Muscle layer of duodenum (tissue), 2 donors: Measurements from ENCODE around the gene PRPF18.
A peak's percentile ranks its signal among the peaks of the same experiment; 100 is the strongest.
"Not testable (repeated sequence)": the region's sequence is repeated elsewhere in the genome, so short reads cannot be mapped to it uniquely, and the experiment has no call there.

Source experiments
- H3K27ac ChIP-seq: one replicate; pipeline ENCODE4 v1.7.0; 2013; ENCODE audit warnings: mild to moderate bottlenecking, low read length
- H3K27me3 ChIP-seq: one replicate; pipeline ENCODE4 v1.7.0; 2013; ENCODE audit warnings: low read depth, mild to moderate bottlenecking, control low read depth, low read length
- H3K36me3 ChIP-seq, 2 donors: one replicate each; pipeline ENCODE4 v1.7.0; 2013; ENCODE audit warnings: low read length in 2 of 2, control low read depth in 1 of 2, mild to moderate bottlenecking in 1 of 2; ENCODE audit not compliant: insufficient read depth in 2 of 2, control insufficient read depth in 1 of 2
- H3K4me1 ChIP-seq, 2 donors: one replicate each; pipeline ENCODE4 v1.7.0; 2013; ENCODE audit warnings: low read length in 2 of 2, mild to moderate bottlenecking in 2 of 2, control low read depth in 1 of 2, moderate library complexity in 1 of 2; ENCODE audit not compliant: insufficient read depth in 2 of 2, control insufficient read depth in 1 of 2
- H3K4me3 ChIP-seq, 2 donors: one replicate each; pipeline ENCODE4 v1.7.0; 2013; ENCODE audit warnings: low read length in 2 of 2, low read depth in 1 of 2, mild to moderate bottlenecking in 1 of 2
- H3K9me3 ChIP-seq, 2 donors: one replicate each; pipeline ENCODE4 v1.7.0; 2013; ENCODE audit warnings: low read length in 2 of 2, control low read depth in 1 of 2, mild to moderate bottlenecking in 1 of 2; ENCODE audit not compliant: control insufficient read depth in 1 of 2
- donor health status: healthy.

PRPF18 gene

GRCh38 chr10:13586676-13587355, at the start of gene PRPF18:
Gene PRPF18, plus strand, starts transcription at chr10:13586965. Its CDS starts 122 bp downstream, at chr10:13587087.
- H3K9me3 ChIP-seq: no peaks in the 10 kb centered on the region
- H3K27me3 ChIP-seq: no peaks in the 10 kb centered on the region
- H3K27ac ChIP-seq: peak within 1 kb of the TSS; percentile 72
- H3K4me3 ChIP-seq: peak within 1 kb of the TSS; percentile 97 to 99
- H3K36me3 ChIP-seq: peaks cover 0 to under 1% of the 10 kb centered on the region in 2 donors
- peaks cover 0 to 17% of the 10 kb centered on the region in 2 donors for H3K4me1 ChIP-seq

- H3K27ac ChIP-seq, H3K27me3 ChIP-seq, H3K9me3 ChIP-seq, H3K36me3 ChIP-seq, H3K4me3 ChIP-seq, H3K4me1 ChIP-seq: not testable (repeated sequence)
Measured at GRCh38 chr10:13537985-13538384, 48.8 kb upstream of the PRPF18 start.

GRCh38 chr10:13542533-13542932, 44.2 kb upstream of the PRPF18 start:
- peaks cover 5% of the 10 kb centered on the region for H3K27me3 ChIP-seq
- no peaks in the 10 kb centered on the region for H3K36me3 ChIP-seq
- no peak overlapping the region for H3K4me3 ChIP-seq
- no peak overlapping the region for H3K27ac ChIP-seq
- no peaks in the 10 kb centered on the region for H3K4me1 ChIP-seq
- no peaks in the 10 kb centered on the region for H3K9me3 ChIP-seq

- no peak overlapping the region for H3K4me3 ChIP-seq
- peaks cover 4% of the 10 kb centered on the region for H3K27me3 ChIP-seq
- no peaks in the 10 kb centered on the region for H3K4me1 ChIP-seq
- H3K27ac ChIP-seq: no peak overlapping the region
- H3K9me3 ChIP-seq: peaks cover 0 to 13% of the 10 kb centered on the region in 2 donors
- no peaks in the 10 kb centered on the region for H3K36me3 ChIP-seq
Measured at GRCh38 chr10:13550802-13551201, 36.0 kb upstream of the PRPF18 start.

GRCh38 chr10:13555884-13556510, 30.8 kb upstream of the PRPF18 start:
- Histone ChIP-seq H3K36me3 (no peaks in the 10 kb centered on the region), H3K4me1 (no peaks in the 10 kb centered on the region), H3K27me3 (no peaks in the 10 kb centered on the region), H3K27ac (no peak overlapping the region), H3K9me3 (peaks cover 0 to under 1% of the 10 kb centered on the region in 2 donors), H3K4me3 (no peak overlapping the region)

- Histone ChIP-seq H3K4me1 (no peaks in the 10 kb centered on the region), H3K4me3 (no peak overlapping the region), H3K9me3 (no peaks in the 10 kb centered on the region), H3K27ac (no peak overlapping the region), H3K36me3 (no peaks in the 10 kb centered on the region), H3K27me3 (no peaks in the 10 kb centered on the region)
Measured at GRCh38 chr10:13559124-13559700, 27.6 kb upstream of the PRPF18 start.

GRCh38 chr10:13560597-13560996, 26.2 kb upstream of the PRPF18 start:
- no peak overlapping the region for H3K27ac ChIP-seq
- H3K4me3 ChIP-seq: no peak overlapping the region
- H3K4me1 ChIP-seq: no peaks in the 10 kb centered on the region
- no peaks in the 10 kb centered on the region for H3K36me3 ChIP-seq
- no peaks in the 10 kb centered on the region for H3K9me3 ChIP-seq
- H3K27me3 ChIP-seq: no peaks in the 10 kb centered on the region

GRCh38 chr10:13563481-13564445, 23.0 kb upstream of the PRPF18 start:
- Histone ChIP-seq H3K27ac (no peak overlapping the region), H3K4me3 (no peak overlapping the region), H3K36me3 (no peaks in the 10 kb centered on the region), H3K4me1 (no peaks in the 10 kb centered on the region), H3K9me3 (no peaks in the 10 kb centered on the region), H3K27me3 (no peaks in the 10 kb centered on the region)

GRCh38 chr10:13564576-13564975, 22.2 kb upstream of the PRPF18 start:
- H3K27me3 ChIP-seq: no peaks in the 10 kb centered on the region
- no peak overlapping the region for H3K27ac ChIP-seq
- H3K9me3 ChIP-seq: no peaks in the 10 kb centered on the region
- no peak overlapping the region for H3K4me3 ChIP-seq
- no peaks in the 10 kb centered on the region for H3K4me1 ChIP-seq
- H3K36me3 ChIP-seq: no peaks in the 10 kb centered on the region

GRCh38 chr10:13567030-13567429, 19.7 kb upstream of the PRPF18 start:
- H3K4me3 ChIP-seq: no peak overlapping the region
- H3K9me3 ChIP-seq: no peaks in the 10 kb centered on the region
- no peaks in the 10 kb centered on the region for H3K36me3 ChIP-seq
- H3K27ac ChIP-seq: no peak overlapping the region
- no peaks in the 10 kb centered on the region for H3K4me1 ChIP-seq
- no peaks in the 10 kb centered on the region for H3K27me3 ChIP-seq

- H3K4me1 ChIP-seq: no peaks in the 10 kb centered on the region
- peaks cover 0 to 6% of the 10 kb centered on the region in 2 donors for H3K9me3 ChIP-seq
- H3K4me3 ChIP-seq: no peak overlapping the region
- no peaks in the 10 kb centered on the region for H3K36me3 ChIP-seq
- H3K27ac ChIP-seq: no peak overlapping the region
- peaks cover 5% of the 10 kb centered on the region for H3K27me3 ChIP-seq
Measured at GRCh38 chr10:13571541-13571940, 15.2 kb upstream of the PRPF18 start.
